WERI-Rb-1 (cell line): ENCODE results near the gene CLSTN3.

Experiments
- DNase-seq: peaks from one replicate; pipeline ENCODE4 v3.0.0-alpha.2; 2020
- H3K27ac ChIP-seq: fragments of 250-450 bp; sonication (Bioruptor Pico); 2 replicates; pipeline ENCODE4 v1.5.1; 2020; ENCODE audit warnings: mild to moderate bottlenecking, moderate library complexity
- H3K27me3 ChIP-seq: fragments of 250-450 bp; sonication (Bioruptor Pico); 2 replicates; pipeline ENCODE4 v1.5.1; 2021; ENCODE audit warnings: mild to moderate bottlenecking, low read depth, moderate library complexity; ENCODE audit not compliant: insufficient read depth, severe bottlenecking
- H3K36me3 ChIP-seq: fragments of 250-450 bp; sonication (Bioruptor Pico); 2 replicates; pipeline ENCODE4 v1.5.1; 2020; ENCODE audit warnings: mild to moderate bottlenecking, moderate library complexity
- H3K4me3 ChIP-seq: 2 replicates; pipeline ENCODE4 v1.5.1; 2011; ENCODE audit warnings: low read depth, mild to moderate bottlenecking, control low read depth, low read length
- H3K9me3 ChIP-seq: fragments of 250-450 bp; sonication (Bioruptor Pico); 2 replicates; pipeline ENCODE4 v1.5.1; 2021; ENCODE audit warnings: mild to moderate bottlenecking, moderate library complexity; ENCODE audit not compliant: severe bottlenecking
- TF ChIP-seq, protein P1 (sequence below): IDR thresholded peaks from 2 replicates; pipeline ENCODE4 v1.5.1; 2011; ENCODE audit warnings: low read depth, mild to moderate bottlenecking, control low read depth, inconsistent platforms, low read length

The CLSTN3 gene

GRCh38 chr12:7141351-7142005 is 11.3 kb downstream of the CLSTN3 start:
- Histone ChIP-seq H3K27me3 (no peaks in the 10 kb centered on the region), H3K36me3 (peaks cover 32% of the 10 kb centered on the region), H3K4me3 (no peak overlapping the region), H3K27ac (no peak overlapping the region), H3K9me3 (no peaks in the 10 kb centered on the region)
- TF ChIP-seq, protein P1, sequence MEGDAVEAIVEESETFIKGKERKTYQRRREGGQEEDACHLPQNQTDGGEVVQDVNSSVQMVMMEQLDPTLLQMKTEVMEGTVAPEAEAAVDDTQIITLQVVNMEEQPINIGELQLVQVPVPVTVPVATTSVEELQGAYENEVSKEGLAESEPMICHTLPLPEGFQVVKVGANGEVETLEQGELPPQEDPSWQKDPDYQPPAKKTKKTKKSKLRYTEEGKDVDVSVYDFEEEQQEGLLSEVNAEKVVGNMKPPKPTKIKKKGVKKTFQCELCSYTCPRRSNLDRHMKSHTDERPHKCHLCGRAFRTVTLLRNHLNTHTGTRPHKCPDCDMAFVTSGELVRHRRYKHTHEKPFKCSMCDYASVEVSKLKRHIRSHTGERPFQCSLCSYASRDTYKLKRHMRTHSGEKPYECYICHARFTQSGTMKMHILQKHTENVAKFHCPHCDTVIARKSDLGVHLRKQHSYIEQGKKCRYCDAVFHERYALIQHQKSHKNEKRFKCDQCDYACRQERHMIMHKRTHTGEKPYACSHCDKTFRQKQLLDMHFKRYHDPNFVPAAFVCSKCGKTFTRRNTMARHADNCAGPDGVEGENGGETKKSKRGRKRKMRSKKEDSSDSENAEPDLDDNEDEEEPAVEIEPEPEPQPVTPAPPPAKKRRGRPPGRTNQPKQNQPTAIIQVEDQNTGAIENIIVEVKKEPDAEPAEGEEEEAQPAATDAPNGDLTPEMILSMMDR, result no peak
- no peak for DNase-seq

DNA sequence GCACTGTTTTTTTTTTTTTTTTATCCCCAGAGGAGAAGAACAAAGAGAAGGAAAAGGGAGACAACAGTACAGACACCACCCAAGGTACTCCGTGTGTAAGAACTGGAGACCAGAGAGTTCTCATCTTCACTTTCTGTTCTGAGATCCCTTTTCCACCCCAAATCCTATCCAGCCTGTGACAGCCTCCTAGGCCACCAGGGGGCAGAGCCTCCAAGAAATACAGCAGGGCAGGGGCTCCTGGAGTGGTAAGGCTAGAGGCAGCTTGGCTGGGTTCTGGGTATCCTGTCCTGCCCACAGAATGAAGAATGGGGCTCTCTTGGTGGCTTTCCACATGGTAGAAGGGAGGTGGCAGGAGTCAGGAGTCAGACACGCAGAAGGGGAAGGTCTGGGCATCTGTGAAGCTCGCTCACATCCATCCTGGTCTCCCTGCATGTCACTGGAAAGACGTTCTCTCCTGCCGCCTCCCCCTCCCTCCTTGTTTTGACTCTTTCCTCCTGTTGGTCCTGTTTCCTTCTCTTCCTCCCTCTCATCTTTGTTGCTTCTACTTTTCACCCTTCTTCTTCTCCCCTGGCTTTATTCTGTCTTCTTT is 12.0 kb downstream of the CLSTN3 start:
- Histone ChIP-seq H3K27me3 (no peaks in the 10 kb centered on the region), H3K27ac (no peak overlapping the region), H3K4me3 (no peak overlapping the region), H3K36me3 (peaks cover 31% of the 10 kb centered on the region), H3K9me3 (no peaks in the 10 kb centered on the region)
- DNase-seq, result peak; percentile 74
- TF ChIP-seq, protein P1, result peak; percentile 80

- Histone ChIP-seq H3K36me3 (peaks cover 23% of the 10 kb centered on the region), H3K4me3 (no peak overlapping the region), H3K9me3 (no peaks in the 10 kb centered on the region), H3K27me3 (no peaks in the 10 kb centered on the region), H3K27ac (no peak overlapping the region)
- DNase-seq, result no peak
- TF ChIP-seq, protein P1, result no peak
Observed at GRCh38 chr12:7142809-7143465, 12.8 kb downstream of the CLSTN3 start.

DNA sequence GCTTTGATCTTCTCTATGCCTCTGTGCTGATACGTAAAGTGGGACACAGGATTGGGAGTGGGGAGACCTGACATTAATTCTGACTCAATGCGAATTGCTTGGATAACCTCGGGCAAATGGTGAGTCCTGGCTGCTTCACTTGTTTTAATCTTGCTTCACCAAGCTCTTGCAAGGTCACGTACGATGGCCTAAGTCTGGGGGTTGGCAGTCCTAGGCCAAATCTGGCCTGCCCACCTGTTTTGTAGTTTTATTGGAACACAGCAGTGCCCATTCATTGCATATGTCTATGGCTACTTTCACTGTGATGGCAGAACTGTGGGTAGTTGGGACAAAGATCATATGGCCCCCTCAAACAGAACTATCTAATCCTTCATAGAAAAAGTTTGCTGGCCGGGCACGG is 13.4 kb downstream of the CLSTN3 start:
- H3K4me3 ChIP-seq, result no peak overlapping the region
- DNase-seq, result no peak
- H3K36me3 ChIP-seq, result peaks cover 20% of the 10 kb centered on the region
- TF ChIP-seq, protein P1, result no peak
- no peak overlapping the region for H3K27ac ChIP-seq
- no peaks in the 10 kb centered on the region for H3K27me3 ChIP-seq
- H3K9me3 ChIP-seq, result no peaks in the 10 kb centered on the region

GRCh38 chr12:7144414-7145120 is 14.4 kb downstream of the CLSTN3 start:
- no peak for DNase-seq
- peaks cover 26% of the 10 kb centered on the region for H3K36me3 ChIP-seq
- TF ChIP-seq, protein P1, result 0 out of 2 replicates have a peak, but pooled peaks have one; percentile 21

More at GRCh38 chr12:7144414-7145120, 14.4 kb downstream of the CLSTN3 start:
- Histone ChIP-seq H3K27me3 (no peaks in the 10 kb centered on the region), H3K27ac (no peak overlapping the region), H3K4me3 (no peak overlapping the region), H3K9me3 (no peaks in the 10 kb centered on the region)
